TTC549 (cell line): Measurements from ENCODE around the gene HIPK4.
"Not testable (repeated sequence)": the region's sequence is repeated elsewhere in the genome, so short reads cannot be mapped to it uniquely, and the experiment has no call there.

Experiments
- FAIRE-seq: peaks from 2 replicates; lab custom pipeline; 2012; peaks lifted over from hg19 to GRCh38; lab: Jason Lieb, UNC

The HIPK4 gene

GRCh38 chr19:40336601-40336900 is 53.4 kb downstream of the HIPK4 start:
- FAIRE-seq, result no peak

- no peak for FAIRE-seq
These were observed 54.0 kb downstream of the HIPK4 start for GRCh38 chr19:40335855-40336600.

- no peak for FAIRE-seq
These were observed 54.9 kb downstream of the HIPK4 start for GRCh38 chr19:40335101-40335500.

- not testable (repeated sequence) for FAIRE-seq
These were observed 56.9 kb downstream of the HIPK4 start for GRCh38 chr19:40333083-40333482.

GRCh38 chr19:40332669-40333068 is 57.3 kb downstream of the HIPK4 start:
- no peak for FAIRE-seq

GRCh38 chr19:40331052-40331451 is 58.9 kb downstream of the HIPK4 start:
- no peak for FAIRE-seq
